NCI-H748 (cell line): ENCODE measurements around the gene ELF4.
A peak's percentile ranks its signal among the peaks of the same experiment; 100 is the strongest.

Source experiments
- DNase-seq: peaks from one replicate; lab custom pipeline; 2025; ENCODE audit not compliant: unreplicated experiment; lab: John Stamatoyannopoulos, UW

The ELF4 gene

DNA sequence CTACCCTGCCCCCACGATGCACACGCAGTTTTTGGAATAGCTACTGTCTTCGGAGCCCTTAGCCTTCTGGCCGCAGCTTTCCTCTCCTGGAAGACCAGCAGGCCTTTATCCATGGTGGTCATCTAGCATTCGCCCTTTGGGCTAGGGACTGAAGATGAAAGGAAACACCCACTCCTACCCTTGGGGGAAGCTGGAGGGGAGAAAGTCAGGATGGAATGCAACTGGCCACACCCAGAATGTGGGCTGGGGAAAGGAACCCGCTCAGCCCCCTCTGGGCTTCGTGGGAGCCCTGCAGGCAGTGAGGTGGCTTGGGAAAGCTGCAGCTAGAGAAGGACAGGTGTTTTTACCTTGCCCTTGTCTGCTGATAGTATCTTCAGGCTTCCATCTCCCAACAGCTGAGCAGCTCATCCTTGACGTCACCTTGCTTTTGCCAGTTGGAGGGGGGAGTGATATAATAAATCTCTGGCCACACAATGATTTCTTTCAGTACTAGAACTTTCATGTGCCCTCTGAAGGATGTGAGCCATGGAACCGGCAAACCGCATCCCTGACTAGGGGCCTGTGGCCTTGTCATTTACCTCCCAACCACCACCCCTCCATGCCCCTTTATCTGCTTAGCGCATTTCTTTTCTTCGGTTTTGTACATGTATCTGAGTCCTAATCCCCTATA lies 59.0 kb downstream of the ELF4 start:
- no peak for DNase-seq

- no peak for DNase-seq
Observed at GRCh38 chrX:130049821-130050220, 60.5 kb downstream of the ELF4 start.

DNA sequence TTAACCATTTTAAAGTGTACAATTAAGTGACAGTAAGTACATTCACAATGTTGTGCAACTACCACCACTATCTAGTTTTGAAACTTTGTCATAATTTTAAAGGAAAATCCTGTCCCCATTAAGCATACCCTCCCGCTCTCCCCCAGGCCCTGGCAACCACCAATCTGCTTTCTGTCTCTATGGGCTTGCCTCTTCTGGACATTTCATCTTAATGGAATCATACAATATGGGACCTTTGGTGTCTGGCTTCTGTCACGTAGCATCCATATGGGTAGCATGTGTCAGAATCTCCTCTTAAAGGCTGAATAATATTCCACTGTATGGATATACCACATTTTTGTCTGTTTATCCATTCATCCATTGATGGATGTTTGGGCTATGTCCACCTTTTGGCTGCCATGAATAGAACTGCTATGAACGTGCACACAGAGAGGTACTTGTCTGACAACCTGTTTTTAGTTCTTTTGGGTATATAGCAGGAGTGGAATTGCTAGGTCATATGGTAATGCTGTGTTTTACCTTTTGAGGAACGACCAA lies 61.5 kb downstream of the ELF4 start:
- DNase-seq = no peak

- DNase-seq = no peak
Observed at GRCh38 chrX:130047416-130047815, 62.9 kb downstream of the ELF4 start.

DNA sequence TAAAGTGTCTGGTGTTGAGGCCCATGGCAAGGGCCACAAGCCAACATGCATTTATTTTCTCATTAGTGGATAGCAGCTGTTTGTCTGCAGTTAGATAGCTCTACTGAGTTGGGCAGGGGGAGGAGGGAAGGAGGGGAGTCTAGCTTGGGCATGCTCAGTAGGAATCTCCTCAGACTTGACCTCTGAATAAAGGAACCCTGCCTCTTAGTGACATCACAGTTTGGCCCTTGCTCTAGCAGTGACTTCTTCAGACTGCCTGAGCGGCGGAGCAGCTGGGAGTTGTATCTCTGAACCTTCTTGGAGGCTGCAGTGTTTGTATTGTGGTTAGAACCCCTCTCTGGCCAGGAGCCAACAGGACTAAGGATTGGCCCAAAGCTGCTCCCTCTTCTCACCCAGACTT lies 70.5 kb downstream of the ELF4 start:
- DNase-seq = no peak

DNA sequence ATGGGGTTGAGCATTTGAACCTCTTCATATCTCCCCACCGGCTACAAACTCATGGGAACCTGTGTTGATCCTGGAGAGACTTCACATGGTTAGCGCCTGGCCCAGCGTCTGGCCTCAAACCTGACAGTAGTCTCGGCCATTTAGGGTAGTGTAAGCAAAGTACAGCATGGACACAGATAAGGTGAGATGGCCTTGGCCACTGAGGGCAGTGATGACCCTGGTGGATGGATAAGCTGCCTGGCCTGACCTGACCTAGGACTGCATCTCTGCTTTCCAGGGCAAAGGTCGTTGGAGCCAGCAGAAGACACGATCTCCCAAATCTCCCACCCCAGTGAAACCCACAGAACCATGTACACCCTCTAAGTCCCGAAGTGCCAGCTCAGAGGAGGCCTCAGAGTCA lies 76.1 kb downstream of the ELF4 start:
- no peak for DNase-seq

DNA sequence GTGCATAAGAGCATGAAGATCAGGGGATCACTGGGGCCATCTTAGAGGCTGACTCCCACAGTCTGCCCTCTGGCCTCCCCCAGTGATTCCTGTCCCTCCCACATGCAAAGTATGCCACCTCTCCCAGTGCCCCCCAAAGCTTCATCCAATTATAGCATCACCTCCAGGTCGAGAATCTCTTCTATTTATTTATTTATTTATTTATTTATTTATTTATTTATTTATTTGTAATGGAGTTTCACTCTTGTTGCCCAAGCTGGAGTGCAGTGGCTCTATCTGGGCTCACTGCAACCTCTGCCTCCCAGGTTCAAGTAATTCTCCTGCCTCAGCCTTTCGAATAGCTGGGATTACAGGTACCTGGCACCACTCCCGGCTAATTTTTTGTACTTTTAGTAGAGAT lies 77.7 kb downstream of the ELF4 start:
- no peak for DNase-seq

GRCh38 chrX:130030826-130031225 lies 79.5 kb downstream of the ELF4 start:
- no peak for DNase-seq

GRCh38 chrX:130028196-130028595 lies 82.1 kb downstream of the ELF4 start:
- DNase-seq = peak; percentile 9

DNA sequence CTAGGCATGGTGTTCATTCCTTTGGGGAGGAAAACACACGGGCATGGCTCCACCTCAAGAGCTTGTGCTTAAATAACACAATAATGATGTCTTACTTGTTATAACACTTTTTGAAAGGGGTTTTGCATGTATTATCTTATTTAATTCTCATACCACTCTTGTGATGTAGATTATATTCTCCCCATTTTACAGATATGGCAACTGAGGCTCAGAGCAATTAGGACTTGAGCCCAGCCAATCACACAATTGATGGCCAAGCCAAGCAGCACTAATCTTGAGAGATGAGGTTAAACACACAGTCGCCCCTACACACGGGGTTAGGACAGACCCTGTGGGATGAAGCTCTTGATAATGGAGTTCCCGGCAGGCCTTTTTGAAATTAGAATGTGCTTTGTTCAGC lies 82.7 kb downstream of the ELF4 start:
- no peak for DNase-seq

DNA sequence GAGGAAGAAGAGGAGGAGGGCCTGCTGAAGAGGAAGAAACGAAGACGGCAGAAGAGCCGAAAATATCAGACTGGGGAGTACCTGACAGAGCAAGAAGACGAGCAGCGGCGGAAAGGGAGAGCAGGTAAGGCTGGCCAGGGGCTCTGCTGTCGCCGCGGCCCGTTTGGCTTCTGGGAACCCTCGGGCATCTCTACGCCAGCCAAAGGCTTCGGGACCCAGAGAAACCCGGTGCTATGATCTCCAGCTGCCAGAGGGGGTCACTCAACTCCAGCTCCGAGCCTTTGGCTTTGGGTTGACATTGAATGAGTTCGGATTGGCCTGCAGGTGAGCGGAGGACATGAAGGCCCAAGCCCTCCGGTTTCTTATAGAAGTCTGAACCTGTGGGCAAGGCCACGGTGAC lies 85.0 kb downstream of the ELF4 start:
- no peak for DNase-seq

DNA sequence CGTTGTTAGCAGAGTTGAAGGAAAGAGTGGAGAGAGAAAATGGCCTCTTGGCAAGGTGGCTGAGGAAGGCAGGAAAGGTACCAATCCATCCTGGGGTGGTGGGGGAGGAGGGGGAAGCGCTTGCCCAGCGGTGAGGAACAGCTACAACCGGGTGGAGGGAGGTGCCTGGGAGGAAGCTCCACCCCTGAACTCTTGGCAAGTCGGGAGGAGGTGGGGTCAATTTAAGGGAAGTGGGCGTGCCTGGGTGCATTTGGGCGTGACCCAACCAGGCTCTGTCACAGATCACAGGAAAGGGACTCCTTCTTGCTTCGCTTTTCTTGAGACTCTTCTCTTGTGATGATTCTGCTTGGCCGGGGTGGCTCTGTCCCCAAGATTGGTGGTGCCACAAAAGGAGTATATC lies 86.2 kb downstream of the ELF4 start:
- peak; percentile 13 for DNase-seq

- no peak for DNase-seq
Observed at GRCh38 chrX:130020661-130021324, 89.5 kb downstream of the ELF4 start.

- no peak for DNase-seq
Observed at GRCh38 chrX:130018143-130018542, 92.2 kb downstream of the ELF4 start.

DNA sequence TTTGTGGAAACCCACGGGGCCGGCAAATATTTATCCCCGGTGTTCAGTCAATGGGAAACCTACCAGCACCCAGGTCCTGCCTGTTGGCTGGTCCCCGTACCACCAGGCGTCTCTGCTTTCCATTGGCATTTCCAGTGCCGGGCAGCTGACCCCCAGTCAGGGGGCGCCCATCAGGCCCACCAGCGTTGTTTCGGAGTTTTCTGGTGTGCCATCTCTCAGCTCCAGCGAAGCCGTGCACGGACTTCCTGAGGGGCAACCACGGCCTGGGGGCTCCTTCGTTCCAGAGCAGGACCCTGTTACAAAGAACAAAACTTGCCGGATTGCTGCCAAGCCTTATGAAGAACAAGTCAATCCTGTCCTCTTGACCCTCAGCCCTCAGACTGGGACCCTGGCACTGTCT lies 95.1 kb downstream of the ELF4 start:
- no peak for DNase-seq
